GM03348 (cell line): ENCODE measurements around the gene DNAH17.

Source experiments
- DNase-seq: peaks from one replicate; pipeline ENCODE4 v3.0.0; 2012; ENCODE audit warnings: low spot score

Gene DNAH17

GRCh38 chr17:78494696-78495330 lies 82.4 kb downstream of the DNAH17 start:
- DNase-seq: no peak

GRCh38 chr17:78493853-78494695 lies 83.1 kb downstream of the DNAH17 start:
- DNase-seq: no peak

GRCh38 chr17:78493450-78493849 lies 83.7 kb downstream of the DNAH17 start:
- no peak for DNase-seq

GRCh38 chr17:78492116-78492799 lies 84.9 kb downstream of the DNAH17 start:
- DNase-seq: no peak

- no peak for DNase-seq
These were observed 85.7 kb downstream of the DNAH17 start for GRCh38 chr17:78491236-78492115.

- DNase-seq: no peak
These were observed 86.5 kb downstream of the DNAH17 start for GRCh38 chr17:78490673-78491072.

GRCh38 chr17:78490156-78490555 lies 87.0 kb downstream of the DNAH17 start:
- no peak for DNase-seq

- DNase-seq: no peak
These were observed 88.1 kb downstream of the DNAH17 start for GRCh38 chr17:78488867-78489634.

- DNase-seq: no peak
These were observed 89.0 kb downstream of the DNAH17 start for GRCh38 chr17:78488156-78488555.

GRCh38 chr17:78486946-78487680 lies 90.1 kb downstream of the DNAH17 start:
- no peak for DNase-seq

- no peak for DNase-seq
These were observed 90.9 kb downstream of the DNAH17 start for GRCh38 chr17:78486228-78486802.

- DNase-seq: no peak
These were observed 91.7 kb downstream of the DNAH17 start for GRCh38 chr17:78485290-78486168.

- peak; percentile 87 for DNase-seq
These were observed 92.6 kb downstream of the DNAH17 start for GRCh38 chr17:78484271-78485246.

- DNase-seq: no peak
These were observed 97.8 kb downstream of the DNAH17 start for GRCh38 chr17:78479369-78479768.

- no peak for DNase-seq
These were observed 98.4 kb downstream of the DNAH17 start for GRCh38 chr17:78478757-78479297.

GRCh38 chr17:78477913-78478756 lies 99.1 kb downstream of the DNAH17 start:
- DNase-seq: no peak

- no peak for DNase-seq
These were observed 100.2 kb downstream of the DNAH17 start for GRCh38 chr17:78476973-78477372.
